Measurements from ENCODE around the gene CAPN13. TPM values are rescaled to one million over a fixed set of nuclear protein-coding genes. Genes with fewer than 3 reads are reported as not detected.

Gene CAPN13
- total and polyA plus RNA-seq, 2 experiments from 2014 or later, result 0.50 to 0.94 TPM

GRCh38 chr2:30761226-30761625, 46.0 kb downstream of the CAPN13 start (continued):
- TF ChIP-seq, protein P1, sequence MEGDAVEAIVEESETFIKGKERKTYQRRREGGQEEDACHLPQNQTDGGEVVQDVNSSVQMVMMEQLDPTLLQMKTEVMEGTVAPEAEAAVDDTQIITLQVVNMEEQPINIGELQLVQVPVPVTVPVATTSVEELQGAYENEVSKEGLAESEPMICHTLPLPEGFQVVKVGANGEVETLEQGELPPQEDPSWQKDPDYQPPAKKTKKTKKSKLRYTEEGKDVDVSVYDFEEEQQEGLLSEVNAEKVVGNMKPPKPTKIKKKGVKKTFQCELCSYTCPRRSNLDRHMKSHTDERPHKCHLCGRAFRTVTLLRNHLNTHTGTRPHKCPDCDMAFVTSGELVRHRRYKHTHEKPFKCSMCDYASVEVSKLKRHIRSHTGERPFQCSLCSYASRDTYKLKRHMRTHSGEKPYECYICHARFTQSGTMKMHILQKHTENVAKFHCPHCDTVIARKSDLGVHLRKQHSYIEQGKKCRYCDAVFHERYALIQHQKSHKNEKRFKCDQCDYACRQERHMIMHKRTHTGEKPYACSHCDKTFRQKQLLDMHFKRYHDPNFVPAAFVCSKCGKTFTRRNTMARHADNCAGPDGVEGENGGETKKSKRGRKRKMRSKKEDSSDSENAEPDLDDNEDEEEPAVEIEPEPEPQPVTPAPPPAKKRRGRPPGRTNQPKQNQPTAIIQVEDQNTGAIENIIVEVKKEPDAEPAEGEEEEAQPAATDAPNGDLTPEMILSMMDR (conservative IDR thresholded peaks at IDR 0.05; ENCODE audit: low read depth in 2 of 2), result no peak
- TF ChIP-seq ZNF331 (CRISPR knock-in tag; IDR thresholded peaks at IDR 0.05; ENCODE audit: low read depth), result no peak
- no peak for TF ChIP-seq STAT1 (IDR thresholded peaks at IDR 0.05; ENCODE audit: unreplicated experiment)
- TF ChIP-seq NANOG (IDR thresholded peaks at IDR 0.05; ENCODE audit: borderline replicate concordance), result no peak
- no peak for TF ChIP-seq EZH2phosphoT487 (IDR thresholded peaks at IDR 0.05; ENCODE audit: unreplicated experiment)
- TF ChIP-seq, protein P2, sequence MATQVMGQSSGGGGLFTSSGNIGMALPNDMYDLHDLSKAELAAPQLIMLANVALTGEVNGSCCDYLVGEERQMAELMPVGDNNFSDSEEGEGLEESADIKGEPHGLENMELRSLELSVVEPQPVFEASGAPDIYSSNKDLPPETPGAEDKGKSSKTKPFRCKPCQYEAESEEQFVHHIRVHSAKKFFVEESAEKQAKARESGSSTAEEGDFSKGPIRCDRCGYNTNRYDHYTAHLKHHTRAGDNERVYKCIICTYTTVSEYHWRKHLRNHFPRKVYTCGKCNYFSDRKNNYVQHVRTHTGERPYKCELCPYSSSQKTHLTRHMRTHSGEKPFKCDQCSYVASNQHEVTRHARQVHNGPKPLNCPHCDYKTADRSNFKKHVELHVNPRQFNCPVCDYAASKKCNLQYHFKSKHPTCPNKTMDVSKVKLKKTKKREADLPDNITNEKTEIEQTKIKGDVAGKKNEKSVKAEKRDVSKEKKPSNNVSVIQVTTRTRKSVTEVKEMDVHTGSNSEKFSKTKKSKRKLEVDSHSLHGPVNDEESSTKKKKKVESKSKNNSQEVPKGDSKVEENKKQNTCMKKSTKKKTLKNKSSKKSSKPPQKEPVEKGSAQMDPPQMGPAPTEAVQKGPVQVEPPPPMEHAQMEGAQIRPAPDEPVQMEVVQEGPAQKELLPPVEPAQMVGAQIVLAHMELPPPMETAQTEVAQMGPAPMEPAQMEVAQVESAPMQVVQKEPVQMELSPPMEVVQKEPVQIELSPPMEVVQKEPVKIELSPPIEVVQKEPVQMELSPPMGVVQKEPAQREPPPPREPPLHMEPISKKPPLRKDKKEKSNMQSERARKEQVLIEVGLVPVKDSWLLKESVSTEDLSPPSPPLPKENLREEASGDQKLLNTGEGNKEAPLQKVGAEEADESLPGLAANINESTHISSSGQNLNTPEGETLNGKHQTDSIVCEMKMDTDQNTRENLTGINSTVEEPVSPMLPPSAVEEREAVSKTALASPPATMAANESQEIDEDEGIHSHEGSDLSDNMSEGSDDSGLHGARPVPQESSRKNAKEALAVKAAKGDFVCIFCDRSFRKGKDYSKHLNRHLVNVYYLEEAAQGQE (IDR thresholded peaks at IDR 0.05; ENCODE audit: unreplicated experiment), result no peak

DNA sequence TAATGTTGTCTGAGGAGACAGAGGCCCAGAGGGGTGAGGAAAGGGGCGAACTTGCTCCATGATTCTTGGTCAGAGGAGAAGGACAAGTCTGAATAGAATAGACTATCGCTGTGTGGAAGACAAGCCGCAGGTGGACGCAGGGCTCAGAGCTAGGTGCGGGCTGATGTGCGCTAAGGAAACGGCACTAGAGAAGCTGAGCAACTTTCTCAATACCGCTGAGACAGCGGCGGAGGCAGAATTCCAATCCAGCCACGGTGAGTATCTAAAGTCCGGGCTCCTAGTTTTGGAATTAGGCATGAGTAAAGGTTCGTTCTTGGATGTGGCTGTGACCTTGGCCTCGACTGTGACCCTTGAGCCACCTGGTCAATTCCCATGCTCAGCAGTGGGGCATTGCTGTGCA, 47.8 kb downstream of the CAPN13 start:
- no peaks in the 10 kb centered on the region for H4K20me1 ChIP-seq (replicated peaks; ENCODE audit: insufficient read depth)
- H3K27me3 Mint-ChIP-seq (ENCODE audit: insufficient read depth, low read depth, poor library complexity), result peaks cover 3% of the 10 kb centered on the region
- no peaks in the 10 kb centered on the region for H3K36me3 ChIP-seq (ENCODE audit: insufficient read depth)
- H3K9me3 Mint-ChIP-seq, result no peaks in the 10 kb centered on the region
- no peaks in the 10 kb centered on the region for H3K4me1 ChIP-seq (ENCODE audit: insufficient read depth)
- no peak overlapping the region for H3K4me3 Mint-ChIP-seq
- no peaks in the 10 kb centered on the region for H3K27me3 ChIP-seq (ENCODE audit: insufficient read depth)
- H3F3A ChIP-seq (replicated peaks; ENCODE audit: low read depth), result no peaks in the 10 kb centered on the region
- H3K4me1 Mint-ChIP-seq, result peaks cover 11% of the 10 kb centered on the region
- H3K79me2 ChIP-seq (replicated peaks; ENCODE audit: insufficient read depth), result no peaks in the 10 kb centered on the region
- no peak overlapping the region for H3K4me2 ChIP-seq
- no peak overlapping the region for H3K27ac Mint-ChIP-seq
- H3K36me3 Mint-ChIP-seq (ENCODE audit: low read depth), result no peaks in the 10 kb centered on the region; the same call in 2 of the 3 replicates
- H3K27ac ChIP-seq (ENCODE audit: low read depth), result no peak overlapping the region
- ATAC-seq, result no peak
- DNase-seq (ENCODE audit: low spot score), result no peak
- H3K4me3 ChIP-seq, result no peak overlapping the region
- no peaks in the 10 kb centered on the region for H3K9me2 ChIP-seq (ENCODE audit: insufficient read depth)
- no peak overlapping the region for H2AFZ ChIP-seq
- TF ChIP-seq ZNF462 (CRISPR knock-in tag; IDR thresholded peaks at IDR 0.05) (no peak), JUNB (IDR thresholded peaks at IDR 0.05; ENCODE audit: unreplicated experiment) (no peak), ZNF114 (CRISPR knock-in tag; IDR thresholded peaks at IDR 0.05) (no peak), EZH2 (IDR thresholded peaks at IDR 0.05; ENCODE audit: low read depth, unreplicated experiment) (no peak), NANOG (IDR thresholded peaks at IDR 0.05; ENCODE audit: borderline replicate concordance) (no peak), STAT1 (IDR thresholded peaks at IDR 0.05; ENCODE audit: unreplicated experiment) (no peak)
- TF ChIP-seq, protein P2 (IDR thresholded peaks at IDR 0.05; ENCODE audit: unreplicated experiment), result no peak
